ENCODE results near the gene GRIA1. TPM values are rescaled to one million over a fixed set of nuclear protein-coding genes. Genes with fewer than 3 reads are reported as not detected.

GRIA1 gene
- total and polyA plus RNA-seq, 5 donors from 2014 or later = not detected

GRCh38 chr5:153797484-153797883 lies 307.0 kb downstream of the GRIA1 start:
- no peak overlapping the region for H3K4me3 ChIP-seq (ENCODE audit: low read depth, low read length)

GRCh38 chr5:153798830-153799229 lies 308.4 kb downstream of the GRIA1 start:
- DNase-seq (no peak), ATAC-seq (ENCODE audit: low read depth in 2 of 2) (no peak)
- Mint-ChIP-seq H3K27me3 (peaks cover 3% of the 10 kb centered on the region), H3K9me3 (peaks cover 0 to 2% (median 0%) of the 10 kb centered on the region in 7 donors), H3K27ac (no peak overlapping the region), H3K4me1 (no peaks in the 10 kb centered on the region), H3K36me3 (no peaks in the 10 kb centered on the region), H3K4me3 (no peak overlapping the region)
- Histone ChIP-seq H3K36me3 (ENCODE audit: control insufficient read depth, insufficient read depth, low read length) (no peaks in the 10 kb centered on the region), H3K4me1 (ENCODE audit: control insufficient read depth, insufficient read depth, low read length, poor library complexity, severe bottlenecking) (no peaks in the 10 kb centered on the region), H3K27me3 (ENCODE audit: control insufficient read depth, insufficient read depth, low read length) (no peaks in the 10 kb centered on the region), H3K4me3 (ENCODE audit: low read depth, low read length) (no peak overlapping the region), H3K27ac (ENCODE audit: insufficient read depth, low read length, poor library complexity, severe bottlenecking) (no peak overlapping the region), H3K9me3 (ENCODE audit: control insufficient read depth in 2 of 2, low read length in 2 of 2) (no peaks in the 10 kb centered on the region)

More at GRCh38 chr5:153797484-153797883, 307.0 kb downstream of the GRIA1 start:
- no peaks in the 10 kb centered on the region for H3K4me1 ChIP-seq (ENCODE audit: control insufficient read depth, insufficient read depth, low read length, poor library complexity, severe bottlenecking)
- Mint-ChIP-seq H3K27ac (no peak overlapping the region), H3K4me3 (no peak overlapping the region), H3K36me3 (no peaks in the 10 kb centered on the region), H3K9me3 (peaks cover 0 to 2% (median 0%) of the 10 kb centered on the region in 7 donors), H3K27me3 (peaks cover 8% of the 10 kb centered on the region), H3K4me1 (no peaks in the 10 kb centered on the region)
- DNase-seq (no peak), ATAC-seq (ENCODE audit: low read depth in 2 of 2) (no peak)
- H3K36me3 ChIP-seq (ENCODE audit: control insufficient read depth, insufficient read depth, low read length) = no peaks in the 10 kb centered on the region
- no peaks in the 10 kb centered on the region for H3K9me3 ChIP-seq (ENCODE audit: control insufficient read depth in 2 of 2, low read length in 2 of 2)
- H3K27ac ChIP-seq (ENCODE audit: insufficient read depth, low read length, poor library complexity, severe bottlenecking) = no peak overlapping the region
- H3K27me3 ChIP-seq (ENCODE audit: control insufficient read depth, insufficient read depth, low read length) = no peaks in the 10 kb centered on the region

- no peaks in the 10 kb centered on the region for H3K27me3 Mint-ChIP-seq
- no peak for ATAC-seq (ENCODE audit: low read depth in 2 of 2)
- Histone ChIP-seq H3K36me3 (ENCODE audit: control insufficient read depth, insufficient read depth, low read length) (no peaks in the 10 kb centered on the region), H3K27ac (ENCODE audit: insufficient read depth, low read length, poor library complexity, severe bottlenecking) (no peak overlapping the region), H3K9me3 (ENCODE audit: control insufficient read depth in 2 of 2, low read length in 2 of 2) (no peaks in the 10 kb centered on the region), H3K4me3 (ENCODE audit: low read depth, low read length) (no peak overlapping the region), H3K27me3 (ENCODE audit: control insufficient read depth, insufficient read depth, low read length) (no peaks in the 10 kb centered on the region), H3K4me1 (ENCODE audit: control insufficient read depth, insufficient read depth, low read length, poor library complexity, severe bottlenecking) (no peaks in the 10 kb centered on the region)
- no peaks in the 10 kb centered on the region for H3K4me1 Mint-ChIP-seq
- H3K4me3 Mint-ChIP-seq = no peak overlapping the region
- H3K27ac Mint-ChIP-seq = no peak overlapping the region
- no peaks in the 10 kb centered on the region for H3K36me3 Mint-ChIP-seq
- no peak for DNase-seq
- peaks cover 0 to 2% (median 0%) of the 10 kb centered on the region in 7 donors for H3K9me3 Mint-ChIP-seq
Observed at GRCh38 chr5:153799466-153799865, 309.0 kb downstream of the GRIA1 start.

GRCh38 chr5:153802050-153802821 lies 311.8 kb downstream of the GRIA1 start:
- Mint-ChIP-seq H3K4me1 (peaks cover 0 to 2% (median 0%) of the 10 kb centered on the region in 4 donors), H3K27me3 (no peaks in the 10 kb centered on the region), H3K9me3 (peaks cover 0 to 4% (median 0%) of the 10 kb centered on the region in 7 donors), H3K4me3 (no peak overlapping the region), H3K36me3 (no peaks in the 10 kb centered on the region), H3K27ac (no peak overlapping the region)
- Histone ChIP-seq H3K36me3 (ENCODE audit: control insufficient read depth, insufficient read depth, low read length) (no peaks in the 10 kb centered on the region), H3K4me3 (ENCODE audit: low read depth, low read length) (no peak overlapping the region), H3K4me1 (ENCODE audit: control insufficient read depth, insufficient read depth, low read length, poor library complexity, severe bottlenecking) (no peaks in the 10 kb centered on the region), H3K27ac (ENCODE audit: insufficient read depth, low read length, poor library complexity, severe bottlenecking) (no peak overlapping the region), H3K9me3 (ENCODE audit: control insufficient read depth in 2 of 2, low read length in 2 of 2) (no peaks in the 10 kb centered on the region), H3K27me3 (ENCODE audit: control insufficient read depth, insufficient read depth, low read length) (no peaks in the 10 kb centered on the region)
- ATAC-seq (ENCODE audit: low read depth in 2 of 2) = no peak
- no peak for DNase-seq

- DNase-seq (no peak), ATAC-seq (ENCODE audit: low read depth in 2 of 2) (no peak)
- no peaks in the 10 kb centered on the region for H3K36me3 Mint-ChIP-seq
- Histone ChIP-seq H3K27me3 (ENCODE audit: control insufficient read depth, insufficient read depth, low read length) (no peaks in the 10 kb centered on the region), H3K27ac (ENCODE audit: insufficient read depth, low read length, poor library complexity, severe bottlenecking) (no peak overlapping the region), H3K4me3 (ENCODE audit: low read depth, low read length) (no peak overlapping the region), H3K4me1 (ENCODE audit: control insufficient read depth, insufficient read depth, low read length, poor library complexity, severe bottlenecking) (no peaks in the 10 kb centered on the region), H3K36me3 (ENCODE audit: control insufficient read depth, insufficient read depth, low read length) (no peaks in the 10 kb centered on the region), H3K9me3 (ENCODE audit: control insufficient read depth in 2 of 2, low read length in 2 of 2) (no peaks in the 10 kb centered on the region)
- H3K27ac Mint-ChIP-seq = no peak overlapping the region
- peaks cover 0 to 4% (median 0%) of the 10 kb centered on the region in 7 donors for H3K9me3 Mint-ChIP-seq
- H3K27me3 Mint-ChIP-seq = no peaks in the 10 kb centered on the region
- H3K4me1 Mint-ChIP-seq = peaks cover 0 to 2% (median 0%) of the 10 kb centered on the region in 4 donors
- no peak overlapping the region for H3K4me3 Mint-ChIP-seq
Observed at GRCh38 chr5:153807801-153808200, 317.3 kb downstream of the GRIA1 start.

- Mint-ChIP-seq H3K27me3 (no peaks in the 10 kb centered on the region), H3K27ac (no peak overlapping the region), H3K36me3 (no peaks in the 10 kb centered on the region), H3K9me3 (peaks cover 0 to 8% (median under 1%) of the 10 kb centered on the region in 7 donors), H3K4me3 (no peak overlapping the region), H3K4me1 (peaks cover 0 to 2% (median 0%) of the 10 kb centered on the region in 4 donors)
- no peak for ATAC-seq (ENCODE audit: low read depth in 2 of 2)
- H3K4me3 ChIP-seq (ENCODE audit: low read depth, low read length) = no peak overlapping the region
- no peaks in the 10 kb centered on the region for H3K27me3 ChIP-seq (ENCODE audit: control insufficient read depth, insufficient read depth, low read length)
- no peaks in the 10 kb centered on the region for H3K4me1 ChIP-seq (ENCODE audit: control insufficient read depth, insufficient read depth, low read length, poor library complexity, severe bottlenecking)
- DNase-seq = no peak
- H3K9me3 ChIP-seq (ENCODE audit: control insufficient read depth in 2 of 2, low read length in 2 of 2) = no peaks in the 10 kb centered on the region
- H3K36me3 ChIP-seq (ENCODE audit: control insufficient read depth, insufficient read depth, low read length) = no peaks in the 10 kb centered on the region
- H3K27ac ChIP-seq (ENCODE audit: insufficient read depth, low read length, poor library complexity, severe bottlenecking) = no peak overlapping the region
Observed at GRCh38 chr5:153809166-153809565, 318.7 kb downstream of the GRIA1 start.

- no peaks in the 10 kb centered on the region for H3K36me3 Mint-ChIP-seq
- Histone ChIP-seq H3K4me3 (ENCODE audit: low read depth, low read length) (no peak overlapping the region), H3K27ac (ENCODE audit: insufficient read depth, low read length, poor library complexity, severe bottlenecking) (no peak overlapping the region), H3K36me3 (ENCODE audit: control insufficient read depth, insufficient read depth, low read length) (no peaks in the 10 kb centered on the region), H3K9me3 (ENCODE audit: control insufficient read depth in 2 of 2, low read length in 2 of 2) (no peaks in the 10 kb centered on the region), H3K4me1 (ENCODE audit: control insufficient read depth, insufficient read depth, low read length, poor library complexity, severe bottlenecking) (no peaks in the 10 kb centered on the region), H3K27me3 (ENCODE audit: control insufficient read depth, insufficient read depth, low read length) (no peaks in the 10 kb centered on the region)
- DNase-seq (no peak), ATAC-seq (ENCODE audit: low read depth in 2 of 2) (no peak)
- no peaks in the 10 kb centered on the region for H3K27me3 Mint-ChIP-seq
- no peaks in the 10 kb centered on the region for H3K4me1 Mint-ChIP-seq
- no peak overlapping the region for H3K27ac Mint-ChIP-seq
- peaks cover 0 to 4% (median 2%) of the 10 kb centered on the region in 7 donors for H3K9me3 Mint-ChIP-seq
- no peak overlapping the region for H3K4me3 Mint-ChIP-seq
Observed at GRCh38 chr5:153813901-153814300, 323.4 kb downstream of the GRIA1 start.

- H3K27ac Mint-ChIP-seq = no peak overlapping the region
- no peaks in the 10 kb centered on the region for H3K9me3 ChIP-seq (ENCODE audit: control insufficient read depth in 2 of 2, low read length in 2 of 2)
- H3K4me3 ChIP-seq (ENCODE audit: low read depth, low read length) = no peak overlapping the region
- H3K27ac ChIP-seq (ENCODE audit: insufficient read depth, low read length, poor library complexity, severe bottlenecking) = no peak overlapping the region
- H3K4me1 Mint-ChIP-seq = no peaks in the 10 kb centered on the region
- H3K4me3 Mint-ChIP-seq = no peak overlapping the region
- H3K27me3 ChIP-seq (ENCODE audit: control insufficient read depth, insufficient read depth, low read length) = no peaks in the 10 kb centered on the region
- peaks cover 0 to 4% (median 2%) of the 10 kb centered on the region in 7 donors for H3K9me3 Mint-ChIP-seq
- H3K4me1 ChIP-seq (ENCODE audit: control insufficient read depth, insufficient read depth, low read length, poor library complexity, severe bottlenecking) = no peaks in the 10 kb centered on the region
- no peaks in the 10 kb centered on the region for H3K36me3 Mint-ChIP-seq
- ATAC-seq (ENCODE audit: low read depth in 2 of 2) = no peak
- H3K27me3 Mint-ChIP-seq = no peaks in the 10 kb centered on the region
- H3K36me3 ChIP-seq (ENCODE audit: control insufficient read depth, insufficient read depth, low read length) = no peaks in the 10 kb centered on the region
- DNase-seq = no peak
Observed at GRCh38 chr5:153816870-153817269, 326.4 kb downstream of the GRIA1 start.
